ENCODE results near the gene GPR107. TPM values are rescaled to one million over a fixed set of nuclear protein-coding genes. Genes with fewer than 3 reads are reported as not detected.
"Not testable (repeated sequence)": the region's sequence is repeated elsewhere in the genome, so short reads cannot be mapped to it uniquely, and the experiment has no call there.

The GPR107 gene
- total RNA-seq, 4 donors from 2014 or later = 24.6 to 41.8 (median 34.1) TPM

- peaks cover 4% of the 10 kb centered on the region for H3K36me3 ChIP-seq
- no peaks in the 10 kb centered on the region for H3K9me3 ChIP-seq
- no peak overlapping the region for H3K27ac ChIP-seq
- H3K27me3 ChIP-seq = no peaks in the 10 kb centered on the region
- H3K4me3 ChIP-seq = no peak overlapping the region
- TF ChIP-seq EP300 (IDR thresholded peaks at IDR 0.05) (no peak), CTCF (IDR thresholded peaks at IDR 0.05) (no peak), POLR2AphosphoS5 (IDR thresholded peaks at IDR 0.05) (no peak), POLR2A (IDR thresholded peaks at IDR 0.05) (no peak)
- no peak for DNase-seq (ENCODE audit: low spot score in 2 of 2)
- peaks cover 3% of the 10 kb centered on the region for H3K4me1 ChIP-seq
- 84% methylated on average over 2 of the region's 2 CpGs for WGBS
Measured at GRCh38 chr9:130013326-130013725, 40.4 kb upstream of the GPR107 start.

- H3K9me3 ChIP-seq = no peaks in the 10 kb centered on the region
- H3K27ac ChIP-seq = no peak overlapping the region
- no peak overlapping the region for H3K4me3 ChIP-seq
- DNase-seq (ENCODE audit: low spot score in 2 of 2) = no peak
- TF ChIP-seq CTCF (IDR thresholded peaks at IDR 0.05) = no peak
- no peak for TF ChIP-seq POLR2A (IDR thresholded peaks at IDR 0.05)
- TF ChIP-seq POLR2AphosphoS5 (IDR thresholded peaks at IDR 0.05) = no peak
- TF ChIP-seq EP300 (IDR thresholded peaks at IDR 0.05) = no peak
- no peaks in the 10 kb centered on the region for H3K27me3 ChIP-seq
- 96% methylated on average over 5 of the region's 5 CpGs for WGBS
- no peaks in the 10 kb centered on the region for H3K4me1 ChIP-seq
- H3K36me3 ChIP-seq = peaks cover 4% of the 10 kb centered on the region
Measured at GRCh38 chr9:130015353-130016019, 38.2 kb upstream of the GPR107 start.

- no peak overlapping the region for H3K4me3 ChIP-seq
- no peak overlapping the region for H3K27ac ChIP-seq
- H3K4me1 ChIP-seq = peaks cover 3% of the 10 kb centered on the region
- no peak for TF ChIP-seq CTCF (IDR thresholded peaks at IDR 0.05)
- TF ChIP-seq EP300 (IDR thresholded peaks at IDR 0.05) = no peak
- no peak for TF ChIP-seq POLR2AphosphoS5 (IDR thresholded peaks at IDR 0.05)
- no peak for DNase-seq (ENCODE audit: low spot score in 2 of 2)
- no peaks in the 10 kb centered on the region for H3K27me3 ChIP-seq
- H3K9me3 ChIP-seq = no peaks in the 10 kb centered on the region
- 51% methylated on average over 2 of the region's 2 CpGs for WGBS
- H3K36me3 ChIP-seq = peaks cover 4% of the 10 kb centered on the region
Measured at GRCh38 chr9:130017076-130017475, 36.6 kb upstream of the GPR107 start.

GRCh38 chr9:130017510-130017909, 36.2 kb upstream of the GPR107 start:
- WGBS = 92% methylated on average over 8 of the region's 8 CpGs
- not testable (repeated sequence) for H3K36me3 ChIP-seq; H3K4me1 ChIP-seq; H3K4me3 ChIP-seq; H3K27ac ChIP-seq; H3K9me3 ChIP-seq; DNase-seq (ENCODE audit: low spot score in 2 of 2); H3K27me3 ChIP-seq

GRCh38 chr9:130018265-130018664, 35.4 kb upstream of the GPR107 start:
- H3K27ac ChIP-seq = no peak overlapping the region
- peaks cover 4% of the 10 kb centered on the region for H3K36me3 ChIP-seq
- H3K4me1 ChIP-seq = peaks cover 11% of the 10 kb centered on the region
- H3K4me3 ChIP-seq = no peak overlapping the region
- H3K9me3 ChIP-seq = no peaks in the 10 kb centered on the region
- DNase-seq (ENCODE audit: low spot score in 2 of 2) = no peak
- no peaks in the 10 kb centered on the region for H3K27me3 ChIP-seq
- WGBS = 87% methylated on average over 4 of the region's 4 CpGs
- TF ChIP-seq POLR2A (IDR thresholded peaks at IDR 0.05) (no peak), CTCF (IDR thresholded peaks at IDR 0.05) (no peak), POLR2AphosphoS5 (IDR thresholded peaks at IDR 0.05) (no peak)

- peaks cover 16% of the 10 kb centered on the region for H3K4me1 ChIP-seq
- no peak overlapping the region for H3K4me3 ChIP-seq
- no peak for TF ChIP-seq CTCF (IDR thresholded peaks at IDR 0.05)
- TF ChIP-seq EP300 (IDR thresholded peaks at IDR 0.05) = no peak
- no peak for TF ChIP-seq POLR2AphosphoS5 (IDR thresholded peaks at IDR 0.05)
- TF ChIP-seq POLR2A (IDR thresholded peaks at IDR 0.05) = no peak
- H3K27ac ChIP-seq = no peak overlapping the region
- H3K36me3 ChIP-seq = peaks cover 4% of the 10 kb centered on the region
- 52% methylated on average over 7 of the region's 7 CpGs for WGBS
- no peaks in the 10 kb centered on the region for H3K27me3 ChIP-seq
- no peak for DNase-seq (ENCODE audit: low spot score in 2 of 2)
- H3K9me3 ChIP-seq = no peaks in the 10 kb centered on the region
Measured at GRCh38 chr9:130020618-130021017, 33.1 kb upstream of the GPR107 start.

All from suprapubic skin (tissue), 4 donors.